ENCODE results near the gene HARBI1.
A peak's percentile ranks its signal among the peaks of the same experiment; 100 is the strongest.
"Not testable (repeated sequence)": the region's sequence is repeated elsewhere in the genome, so short reads cannot be mapped to it uniquely, and the experiment has no call there.

The HARBI1 gene

DNA sequence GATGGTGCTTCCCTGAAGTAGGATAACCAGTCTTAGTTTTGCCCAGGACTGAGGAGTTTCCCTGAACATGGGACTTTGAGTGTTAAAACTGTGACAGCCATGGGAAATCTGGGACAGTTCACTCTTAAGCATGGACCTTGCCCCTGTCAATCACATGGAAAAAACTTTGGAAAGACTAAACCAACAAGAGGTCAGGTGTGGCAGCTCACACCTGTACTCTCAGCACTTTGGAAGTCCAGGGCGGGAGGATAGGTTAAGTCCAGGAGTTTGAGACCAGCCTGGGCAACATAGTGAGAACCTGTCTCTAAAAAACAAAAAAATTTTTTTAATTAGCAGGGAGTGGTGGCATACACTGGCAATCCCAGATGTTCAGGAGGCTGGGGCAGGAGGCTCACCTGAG, 19.9 kb downstream of the HARBI1 start:
- no peak for DNase-seq (ENCODE audit: low read depth, low spot score)

DNA sequence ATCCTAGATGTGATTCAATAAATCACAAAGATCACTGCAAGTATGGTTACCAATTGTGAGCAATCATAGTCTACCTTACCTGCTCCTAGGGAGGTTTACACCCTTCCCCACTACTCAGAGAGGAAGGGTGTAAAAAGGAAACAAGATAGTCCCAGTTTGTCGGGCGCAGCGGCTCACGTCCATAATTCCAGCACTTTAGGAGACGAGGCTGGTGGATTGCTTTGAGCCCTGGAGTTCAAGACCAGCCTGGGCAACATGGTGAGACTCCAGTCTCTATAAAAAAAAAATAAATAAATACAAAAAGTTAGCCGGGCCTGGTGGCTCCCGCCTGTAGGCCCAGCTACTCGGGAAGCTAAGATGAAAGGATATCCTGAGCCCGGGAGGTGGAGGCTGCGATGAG, 22.2 kb downstream of the HARBI1 start:
- no peak for DNase-seq (ENCODE audit: low read depth, low spot score)

DNA sequence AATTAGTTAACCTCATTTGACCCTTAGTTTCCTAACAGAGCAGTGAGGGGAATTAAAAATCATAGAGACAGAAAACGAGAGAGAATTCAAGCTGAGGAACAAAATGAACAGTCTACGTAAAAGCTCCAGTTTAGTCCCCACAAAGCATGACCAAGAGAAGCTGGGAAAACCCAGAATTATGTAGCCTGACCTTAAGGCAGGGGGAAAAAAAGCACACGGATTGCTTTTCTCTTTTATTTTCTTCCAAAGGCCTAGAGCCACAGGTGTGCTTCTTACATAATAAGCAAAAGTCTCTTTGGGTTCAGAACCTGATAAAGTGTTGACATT, 22.7 kb downstream of the HARBI1 start:
- no peak for DNase-seq (ENCODE audit: low read depth, low spot score)

DNA sequence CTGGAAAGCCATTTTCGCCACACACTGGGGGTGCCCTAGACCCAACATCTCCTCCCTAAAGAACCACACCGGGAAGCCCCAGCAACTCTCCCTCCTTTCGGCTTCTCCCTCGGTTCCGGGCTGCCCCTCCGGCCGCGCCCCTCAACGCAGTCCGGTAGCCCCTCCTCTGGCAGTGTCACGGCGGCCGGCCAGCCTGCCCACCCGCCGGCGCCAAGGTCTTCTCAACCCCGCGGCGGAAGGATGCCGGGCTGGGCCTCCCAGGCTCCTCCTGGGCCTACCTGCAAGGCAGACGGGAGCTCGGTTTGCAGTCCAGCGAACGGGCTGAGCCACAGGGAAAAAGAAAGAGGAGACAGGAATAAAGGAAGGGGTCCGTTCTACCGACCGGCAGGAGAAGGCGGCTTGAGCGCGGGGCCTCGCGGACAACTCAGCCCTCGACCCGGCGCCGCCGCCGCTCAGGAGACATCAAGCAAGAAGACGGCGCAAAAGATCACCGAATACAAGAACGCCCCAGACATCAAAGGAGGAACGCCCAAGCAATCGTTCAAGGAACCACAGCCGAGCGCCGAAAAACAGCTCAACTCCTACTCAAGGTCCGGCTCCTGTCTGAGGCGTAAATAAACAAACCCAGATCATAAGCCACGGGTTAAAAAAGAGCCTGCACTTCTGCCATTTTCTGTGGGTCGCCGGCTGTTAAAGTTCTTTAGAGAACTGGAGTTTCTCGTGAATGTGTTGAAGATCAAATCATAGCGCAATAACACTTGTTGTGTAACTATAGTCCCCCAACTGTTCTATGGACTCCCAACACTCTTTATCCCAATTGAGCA, 23.3 kb downstream of the HARBI1 start, which contains the start of gene AMBRA1:
Gene AMBRA1, minus strand, starts transcription at position 474 of the 824 bp plus-strand sequence. CDS start 45,643 bp downstream, outside the sequence.
- peak; percentile 55 for DNase-seq (ENCODE audit: low read depth, low spot score)

DNA sequence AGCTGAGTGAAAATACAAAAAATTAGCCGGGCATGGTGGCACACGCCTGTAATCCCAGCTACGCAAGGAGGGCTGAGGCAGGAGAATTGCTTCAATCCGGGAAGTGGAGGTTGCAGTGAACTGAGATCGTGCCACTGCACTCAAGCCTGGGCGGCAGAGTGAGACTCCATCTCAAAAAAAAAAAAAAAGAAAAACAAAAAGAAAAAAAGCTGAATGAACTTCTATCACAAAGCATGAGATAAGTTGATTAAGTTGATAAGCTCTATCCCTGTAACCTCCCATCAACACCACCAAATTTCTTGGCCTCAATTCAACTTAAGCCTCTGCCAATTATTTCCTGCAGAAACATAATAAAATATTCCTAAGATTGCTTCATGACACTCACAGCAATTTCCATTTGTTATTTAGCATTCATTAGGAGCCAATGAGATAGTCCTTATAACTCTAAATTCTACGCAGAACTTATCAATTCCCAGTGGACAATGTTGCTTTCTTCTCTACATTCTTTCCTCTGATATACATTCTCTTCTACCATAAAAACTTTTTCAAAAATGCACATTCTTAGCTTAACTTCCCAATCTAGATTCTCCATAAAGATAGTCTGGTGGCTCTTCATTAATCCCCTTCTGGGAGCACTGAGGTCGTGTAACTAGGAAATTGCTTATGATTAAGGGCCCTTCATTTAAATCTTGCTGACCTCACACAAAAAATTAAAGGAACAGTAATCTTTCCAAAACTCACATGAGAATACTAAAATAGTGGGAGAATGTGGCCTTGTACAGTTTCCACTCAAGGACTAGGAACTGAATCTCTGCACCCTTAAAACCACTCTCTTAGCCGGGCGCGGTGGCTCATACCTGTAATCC, 26.1 kb downstream of the HARBI1 start:
- DNase-seq (ENCODE audit: low read depth, low spot score): no peak

DNA sequence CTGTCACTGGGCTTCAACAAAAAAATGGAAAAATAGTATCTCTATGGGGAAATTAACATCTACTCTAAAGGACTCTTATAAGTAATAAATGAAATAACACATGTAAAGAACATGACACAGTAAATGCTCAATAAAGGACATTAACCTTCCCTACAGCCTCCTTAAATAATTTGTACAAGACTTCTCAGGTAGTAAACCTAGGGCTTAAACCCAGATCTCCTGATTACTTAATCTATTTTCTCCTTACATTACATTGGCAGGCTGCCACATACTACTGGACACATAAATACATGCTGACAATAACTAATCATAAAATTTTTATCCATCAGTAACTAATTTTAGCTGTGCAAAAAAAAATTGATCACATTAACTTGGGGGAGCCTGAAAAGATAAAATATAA, 28.1 kb downstream of the HARBI1 start:
- no peak for DNase-seq (ENCODE audit: low read depth, low spot score)

DNA sequence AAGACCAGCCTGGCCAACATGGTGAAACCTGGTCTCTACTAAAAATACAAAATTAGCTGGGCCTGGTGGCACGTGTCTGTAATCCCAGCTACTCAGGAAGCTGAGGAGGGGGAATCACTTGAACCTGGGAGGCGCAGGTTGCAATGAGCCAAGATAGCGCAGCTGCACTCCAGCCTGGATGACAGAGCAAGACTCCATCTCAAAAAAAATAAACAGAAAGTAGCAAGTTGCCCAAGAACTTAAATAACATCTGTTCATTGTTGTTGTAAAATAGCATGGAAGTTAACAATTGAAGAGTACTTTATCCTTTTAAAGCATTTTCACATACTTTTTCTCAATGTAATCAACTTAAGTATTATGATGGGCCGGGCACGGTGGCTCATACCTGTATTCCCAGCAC, 28.9 kb downstream of the HARBI1 start:
- DNase-seq (ENCODE audit: low read depth, low spot score): no peak

DNA sequence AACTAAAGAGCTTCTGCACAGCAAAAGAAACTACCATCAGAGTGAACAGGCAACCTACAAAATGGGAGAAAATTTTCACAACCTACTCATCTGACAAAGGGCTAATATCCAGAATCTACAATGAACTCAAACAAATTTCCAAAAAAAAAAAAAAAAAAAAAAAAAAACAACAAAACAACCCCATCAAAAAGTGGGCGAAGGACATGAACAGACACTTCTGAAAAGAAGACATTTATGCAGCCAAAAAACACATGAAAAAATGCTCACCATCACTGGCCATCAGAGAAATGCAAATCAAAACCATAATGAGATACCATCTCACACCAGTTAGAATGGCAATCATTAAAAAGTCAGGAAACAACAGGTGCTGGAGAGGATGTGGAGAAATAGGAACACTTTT, 33.5 kb downstream of the HARBI1 start:
- not testable (repeated sequence) for DNase-seq (ENCODE audit: low read depth, low spot score)

DNA sequence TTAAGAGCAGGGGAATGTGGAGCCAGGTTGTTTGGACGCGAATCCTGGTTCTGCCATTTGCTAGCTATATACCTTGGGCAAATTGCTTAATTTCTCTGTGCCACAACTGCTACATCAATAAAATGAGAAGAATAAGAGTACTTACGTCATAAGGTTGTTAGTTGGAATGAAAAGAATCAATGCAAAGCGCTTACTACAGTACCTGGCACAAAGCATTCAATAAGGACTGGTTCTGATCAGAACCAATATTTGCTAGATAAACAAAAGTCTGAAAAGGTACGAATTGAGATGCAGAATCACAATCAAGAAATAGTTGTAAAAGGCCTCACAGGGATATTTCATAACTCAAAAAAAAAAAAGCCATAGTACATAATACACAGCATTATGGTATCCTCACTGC, 34.4 kb downstream of the HARBI1 start:
- DNase-seq (ENCODE audit: low read depth, low spot score): no peak

DNA sequence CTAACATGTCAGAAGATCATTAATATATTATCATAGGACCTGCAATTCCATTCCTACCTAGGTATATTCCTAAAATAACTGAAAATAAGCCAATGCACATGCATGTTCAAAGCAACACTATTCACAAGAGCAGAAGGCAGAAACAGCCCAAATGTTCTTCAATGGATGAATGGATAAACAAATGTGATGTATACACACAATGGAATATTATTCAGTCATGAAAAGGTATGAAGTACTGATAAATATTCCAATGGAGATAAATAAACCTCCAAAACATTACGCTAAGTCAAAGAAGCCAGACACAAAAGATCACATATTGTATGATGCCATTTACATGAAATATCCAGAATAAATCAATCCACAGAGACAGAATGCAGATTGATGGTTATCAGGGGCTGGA, 40.0 kb downstream of the HARBI1 start:
- DNase-seq (ENCODE audit: low read depth, low spot score): no peak

DNA sequence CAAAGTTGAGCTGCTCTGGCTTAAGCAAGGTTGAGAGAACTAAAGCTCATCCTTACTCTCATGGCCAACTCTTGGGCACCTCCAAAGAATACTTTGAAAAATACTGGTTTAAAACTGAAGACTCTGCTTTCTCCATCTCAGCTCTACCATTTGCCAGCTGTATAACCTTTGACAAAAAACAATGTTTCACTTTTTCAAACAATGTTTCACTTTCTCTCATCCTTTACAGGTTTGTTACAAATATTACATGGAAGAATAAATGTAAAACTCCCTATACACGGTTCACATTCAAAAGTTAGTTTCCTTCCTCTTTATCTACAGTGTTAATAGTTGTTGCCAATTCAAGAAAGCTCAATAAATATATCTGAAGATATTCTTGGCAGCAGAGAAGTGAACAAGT, 42.4 kb downstream of the HARBI1 start:
- DNase-seq (ENCODE audit: low read depth, low spot score): no peak

DNA sequence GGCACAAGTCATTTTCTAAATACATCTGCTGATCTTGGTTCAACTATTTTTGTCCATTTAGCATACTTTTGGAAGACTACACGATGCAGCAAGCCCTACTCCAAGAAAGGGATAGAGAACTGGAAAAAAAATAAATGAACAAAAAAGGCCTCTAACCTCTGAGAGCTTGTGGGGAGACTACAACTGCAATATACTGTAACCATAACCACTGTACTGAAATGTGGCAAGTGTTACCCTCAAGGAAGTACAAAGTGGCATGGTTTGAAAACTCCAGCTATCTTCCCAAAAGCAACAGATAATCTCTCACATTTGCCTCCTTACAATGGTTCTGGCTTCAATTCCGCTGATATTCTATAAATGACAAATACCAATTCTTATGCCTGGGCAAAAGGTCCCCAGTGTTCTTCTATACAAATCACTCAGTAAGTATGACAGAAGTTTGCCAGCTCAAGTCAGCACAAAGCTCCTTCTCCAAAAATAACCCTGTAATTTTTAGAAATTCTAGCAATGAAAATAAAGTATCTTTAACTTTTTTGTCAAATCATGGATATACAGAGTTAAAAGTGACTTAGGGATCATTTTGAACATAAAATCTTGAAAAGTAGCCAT, 46.1 kb downstream of the HARBI1 start:
- DNase-seq (ENCODE audit: low read depth, low spot score): no peak

DNA sequence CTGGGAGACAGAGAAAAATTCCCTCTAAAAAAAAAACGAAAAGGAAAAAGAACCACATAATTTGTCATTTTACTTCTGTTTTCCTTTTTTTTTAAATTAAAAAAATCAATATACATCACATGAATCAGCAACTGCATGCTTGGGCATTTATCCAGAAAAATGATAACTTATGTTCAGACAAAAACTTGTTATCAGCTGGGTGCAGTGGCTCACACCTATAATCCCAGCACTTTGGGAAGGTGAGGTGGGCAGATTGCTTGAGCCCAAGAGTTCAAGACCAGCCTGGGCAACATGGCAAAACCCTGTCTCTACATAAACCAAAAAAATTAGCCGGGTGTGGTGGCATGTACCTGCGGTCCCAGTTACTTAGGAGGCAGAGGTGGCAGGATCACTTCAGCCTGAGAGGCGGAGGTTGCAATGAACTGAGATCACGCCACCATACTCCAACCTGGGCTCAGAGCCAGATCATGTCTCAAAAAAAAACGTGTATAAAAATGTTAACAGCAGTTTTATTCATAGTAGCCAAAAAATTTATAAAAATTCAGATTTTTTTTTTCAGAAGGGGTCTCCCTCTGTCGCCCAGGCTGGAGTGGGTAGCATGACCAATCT, 51.7 kb downstream of the HARBI1 start:
- DNase-seq (ENCODE audit: low read depth, low spot score): no peak

DNA sequence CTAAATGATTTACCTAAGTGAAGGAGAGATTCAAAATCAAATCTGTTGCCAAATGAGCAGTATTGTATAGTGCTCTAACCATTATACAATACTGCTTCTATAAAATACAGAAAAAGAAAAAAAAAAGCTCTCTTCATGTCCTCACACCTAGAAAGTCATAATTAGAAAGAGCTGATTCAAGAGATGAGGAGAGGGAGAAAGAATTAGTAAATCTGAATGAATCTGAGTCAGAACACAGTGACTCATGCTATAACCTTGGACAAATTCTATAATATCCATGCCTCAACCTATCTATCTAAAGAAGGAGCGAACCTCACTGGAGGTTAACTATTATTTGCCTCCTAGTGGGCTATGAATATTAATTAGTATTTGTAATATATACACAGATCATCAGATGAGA, 52.6 kb downstream of the HARBI1 start:
- no peak for DNase-seq (ENCODE audit: low read depth, low spot score)

DNA sequence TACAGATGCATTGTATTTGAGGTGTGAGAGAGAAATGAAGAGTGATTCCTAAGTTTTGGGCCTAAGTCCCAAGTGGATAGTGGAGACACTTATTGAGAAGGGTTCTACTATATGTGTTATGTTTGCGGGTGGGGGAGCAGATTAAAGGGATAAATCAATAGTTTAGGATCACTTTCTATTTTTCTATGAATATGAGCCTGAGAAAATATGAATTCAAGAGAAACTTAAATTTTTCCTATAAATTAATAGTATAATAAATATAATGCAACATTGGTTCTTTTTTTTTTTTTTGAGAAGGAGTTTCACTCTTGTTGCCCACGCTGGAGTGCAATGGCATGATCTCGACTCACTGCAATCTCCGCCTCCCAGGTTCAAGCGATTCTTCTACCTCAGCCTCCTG, 54.5 kb downstream of the HARBI1 start:
- DNase-seq (ENCODE audit: low read depth, low spot score): no peak

DNA sequence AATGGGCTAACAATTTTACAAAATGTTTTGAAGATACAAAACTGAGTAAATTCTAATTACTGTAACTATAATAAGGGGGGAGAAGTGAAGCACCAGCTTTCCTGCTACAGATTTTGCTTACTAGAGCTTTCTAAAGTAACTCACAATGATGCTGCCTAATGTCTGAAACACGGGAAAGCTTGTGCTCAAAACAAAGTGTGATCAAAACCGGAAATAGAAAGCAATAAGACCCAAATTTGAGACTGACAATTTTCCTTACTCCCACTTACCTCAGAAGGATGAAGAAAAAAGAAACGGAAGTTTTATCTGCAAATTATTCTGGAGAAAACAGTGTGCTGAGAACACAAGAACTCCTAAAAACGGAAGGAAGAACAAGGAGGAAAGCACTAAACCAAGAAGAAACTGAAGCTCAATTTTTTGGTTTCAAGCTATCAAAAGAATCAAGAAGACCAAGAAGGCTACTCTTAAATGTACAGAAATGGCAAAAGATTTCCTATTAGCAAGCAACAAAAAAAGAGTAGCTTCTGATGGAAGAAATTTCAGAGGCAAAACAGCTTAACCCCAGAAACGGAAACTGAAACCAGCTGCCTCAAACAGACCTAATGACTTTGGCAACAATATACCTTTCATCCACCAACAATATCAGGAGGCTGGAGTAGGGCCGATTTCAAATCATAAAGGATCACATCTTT, 56.6 kb downstream of the HARBI1 start:
- no peak for DNase-seq (ENCODE audit: low read depth, low spot score)

DNA sequence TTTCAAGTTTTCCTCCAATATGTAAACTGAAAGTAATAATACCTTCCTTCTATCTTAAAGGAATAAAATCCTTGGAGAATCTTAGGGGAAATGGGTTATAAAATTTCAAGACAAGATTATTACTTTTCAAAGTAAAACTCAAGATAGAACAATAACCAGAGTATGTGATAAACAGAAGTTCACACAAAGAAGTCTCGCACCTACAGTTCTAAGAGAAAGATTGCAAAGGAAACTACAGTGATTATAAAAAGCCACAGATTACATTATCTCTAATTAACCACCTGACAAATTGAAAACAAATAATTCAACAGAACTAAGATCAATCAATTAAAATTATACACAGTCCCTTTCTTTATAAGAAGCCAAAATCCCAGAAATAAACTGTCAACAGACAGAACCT, 57.2 kb downstream of the HARBI1 start:
- no peak for DNase-seq (ENCODE audit: low read depth, low spot score)

DNA sequence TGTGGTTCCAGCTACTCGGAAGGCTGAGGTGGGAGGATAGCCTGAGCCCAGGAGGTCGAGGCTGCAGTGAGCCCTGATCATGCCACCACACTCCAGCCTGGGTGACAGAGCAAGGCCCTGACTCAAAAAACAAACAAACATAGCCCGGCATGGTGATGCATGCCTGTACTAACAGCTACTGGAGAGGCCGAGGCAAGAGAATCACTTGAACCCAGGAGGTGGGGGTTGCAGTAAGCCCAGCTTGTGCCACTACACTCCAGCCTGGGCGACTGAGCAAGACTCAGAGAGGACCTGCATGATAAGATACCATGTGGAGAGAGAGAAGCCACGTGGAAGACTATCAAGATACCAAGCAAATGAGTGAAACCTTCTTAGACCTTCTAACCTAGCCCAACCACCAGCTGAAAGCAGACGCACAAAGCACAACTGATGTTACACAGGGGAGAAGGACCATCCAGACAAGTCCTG, 59.3 kb downstream of the HARBI1 start:
- no peak for DNase-seq (ENCODE audit: low read depth, low spot score)

DNA sequence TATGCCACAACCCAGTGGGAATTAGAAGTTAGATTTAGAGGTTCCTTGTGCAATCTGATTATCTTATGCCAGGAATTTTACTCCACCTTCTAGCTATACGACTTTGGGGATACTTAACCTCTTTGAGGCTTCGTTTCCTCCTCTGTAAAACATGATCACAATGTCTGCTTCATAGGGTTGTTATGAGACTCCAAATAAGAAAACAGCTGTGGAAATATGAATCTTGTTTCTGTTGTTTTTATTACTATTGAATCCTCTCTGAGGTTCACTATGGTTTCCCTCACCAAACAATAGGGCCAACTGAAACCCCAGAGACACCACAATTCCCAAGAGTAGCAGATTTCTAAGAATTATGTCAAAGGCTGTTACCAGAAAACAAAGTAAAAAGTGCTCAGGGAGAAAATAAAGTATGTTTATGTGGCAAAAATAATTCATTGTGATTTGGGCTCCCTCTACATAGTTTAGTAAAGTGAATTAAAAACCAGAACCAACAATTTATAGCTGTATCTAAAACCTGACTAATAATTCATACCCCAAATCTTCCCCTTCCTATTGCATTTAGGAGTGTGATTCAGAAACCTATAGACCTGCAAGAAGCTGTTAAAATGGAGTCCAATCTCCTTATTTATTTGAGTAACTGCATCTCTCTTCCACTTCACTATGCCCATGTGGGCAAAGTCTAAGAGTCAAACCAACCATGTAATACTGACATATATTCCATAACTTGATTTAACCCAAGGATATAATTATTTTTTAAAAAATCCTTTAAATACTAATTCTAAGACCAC, 61.6 kb downstream of the HARBI1 start:
- no peak for DNase-seq (ENCODE audit: low read depth, low spot score)

All from activated naive CD8-positive, alpha-beta T cell treated with anti-CD3 and anti-CD28 coated beads, Interleukin-2, amount 50 U/mL, for 16 hours (primary cell).